BLaER1 (cell line): ENCODE results near the gene SLC1A4.
A peak's percentile ranks its signal among the peaks of the same experiment; 100 is the strongest.
"Not testable (repeated sequence)": the region's sequence is repeated elsewhere in the genome, so short reads cannot be mapped to it uniquely, and the experiment has no call there.

ENCODE experiments used
- H3K27ac ChIP-seq: shearing (Covaris generic); formaldehyde crosslinking; 2 replicates; pipeline ENCODE4 v1.8.1; 2022
- H3K27me3 ChIP-seq: shearing (Covaris generic); formaldehyde crosslinking; 2 replicates; pipeline ENCODE4 v1.8.1; 2022
- H3K36me3 ChIP-seq: shearing (Covaris generic); formaldehyde crosslinking; 2 replicates; pipeline ENCODE4 v1.8.1; 2022
- H3K4me1 ChIP-seq: shearing (Covaris generic); formaldehyde crosslinking; 2 replicates; pipeline ENCODE4 v1.8.1; 2022
- H3K4me2 ChIP-seq: shearing (Covaris generic); formaldehyde crosslinking; 2 replicates; pipeline ENCODE4 v1.8.1; 2022
- H3K4me3 ChIP-seq: shearing (Covaris generic); formaldehyde crosslinking; 2 replicates; pipeline ENCODE4 v1.8.1; 2022
- H3K9ac ChIP-seq: shearing (Covaris generic); formaldehyde crosslinking; 2 replicates; pipeline ENCODE4 v1.8.1; 2022
- H3K9me3 ChIP-seq: shearing (Covaris generic); formaldehyde crosslinking; 2 replicates; pipeline ENCODE4 v1.8.1; 2022
- H4K20me1 ChIP-seq: shearing (Covaris generic); formaldehyde crosslinking; 2 replicates; pipeline ENCODE4 v1.8.1; 2022
- Cebpa-rat ChIP-seq: shearing (Covaris generic); IDR thresholded peaks from 2 replicates; pipeline ENCODE4 v1.8.1; 2022

Gene SLC1A4

DNA sequence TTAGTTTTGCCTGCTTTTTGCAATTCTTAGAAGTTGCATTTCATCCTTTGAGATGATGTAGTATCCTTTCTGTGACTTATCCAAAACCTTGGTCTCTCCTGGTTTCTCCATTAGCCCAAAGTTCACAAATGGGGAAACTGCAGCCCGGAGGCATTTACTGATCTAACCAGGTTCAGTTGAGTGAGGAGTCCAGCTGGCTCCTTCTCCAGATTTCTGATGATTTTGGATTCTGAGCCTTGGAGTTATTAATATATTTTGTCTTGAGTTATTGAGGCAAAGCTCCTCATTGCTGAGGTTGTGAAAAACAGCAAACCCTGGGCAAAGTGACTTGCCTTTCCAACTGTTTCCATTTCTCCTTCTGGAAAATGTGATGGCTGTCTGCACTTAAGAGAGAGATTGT lies 1.7 kb downstream of the SLC1A4 start:
- H3K4me3 ChIP-seq = peak overlapping the region; percentile 81
- peaks cover 52% of the 10 kb centered on the region; the same call in 1 of the 2 replicates for H4K20me1 ChIP-seq
- peaks cover 49% of the 10 kb centered on the region for H3K4me1 ChIP-seq
- H3K9ac ChIP-seq = peak overlapping the region; percentile 83
- H3K27me3 ChIP-seq = no peaks in the 10 kb centered on the region
- H3K9me3 ChIP-seq = no peaks in the 10 kb centered on the region
- H3K36me3 ChIP-seq = peaks cover 35% of the 10 kb centered on the region
- peak overlapping the region; percentile 96 for H3K4me2 ChIP-seq
- no peak for TF ChIP-seq Cebpa-rat
- H3K27ac ChIP-seq = no peak overlapping the region

DNA sequence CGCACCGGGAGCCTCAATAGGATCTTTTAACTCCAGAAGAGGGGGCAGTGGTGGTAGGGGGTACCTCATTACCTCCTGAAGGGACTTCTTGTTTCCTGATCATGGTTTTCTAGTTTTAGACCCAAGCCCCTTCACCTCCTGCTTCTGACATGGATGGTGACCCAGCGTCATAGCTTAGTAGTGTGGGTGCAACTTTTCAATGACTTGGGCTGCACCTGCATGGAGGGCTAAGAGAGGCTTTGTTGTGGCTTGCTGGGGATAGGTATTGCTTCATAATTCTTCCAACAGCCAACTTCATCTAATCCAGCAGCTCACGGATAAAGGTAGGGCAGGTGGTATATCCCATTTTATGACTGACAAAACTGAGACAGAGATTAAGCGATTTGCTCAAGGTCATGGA lies 3.0 kb downstream of the SLC1A4 start:
- H3K27ac ChIP-seq = no peak overlapping the region
- peaks cover 47% of the 10 kb centered on the region for H3K36me3 ChIP-seq
- H3K4me1 ChIP-seq = peaks cover 44% of the 10 kb centered on the region
- peaks cover 61% of the 10 kb centered on the region; the same call in 1 of the 2 replicates for H4K20me1 ChIP-seq
- H3K9ac ChIP-seq = no peak overlapping the region
- 0 out of 2 replicates have a peak, but pooled peaks have one; percentile 17 for TF ChIP-seq Cebpa-rat
- H3K4me3 ChIP-seq = no peak overlapping the region
- H3K4me2 ChIP-seq = peak overlapping the region; percentile 96
- no peaks in the 10 kb centered on the region for H3K9me3 ChIP-seq
- H3K27me3 ChIP-seq = no peaks in the 10 kb centered on the region

DNA sequence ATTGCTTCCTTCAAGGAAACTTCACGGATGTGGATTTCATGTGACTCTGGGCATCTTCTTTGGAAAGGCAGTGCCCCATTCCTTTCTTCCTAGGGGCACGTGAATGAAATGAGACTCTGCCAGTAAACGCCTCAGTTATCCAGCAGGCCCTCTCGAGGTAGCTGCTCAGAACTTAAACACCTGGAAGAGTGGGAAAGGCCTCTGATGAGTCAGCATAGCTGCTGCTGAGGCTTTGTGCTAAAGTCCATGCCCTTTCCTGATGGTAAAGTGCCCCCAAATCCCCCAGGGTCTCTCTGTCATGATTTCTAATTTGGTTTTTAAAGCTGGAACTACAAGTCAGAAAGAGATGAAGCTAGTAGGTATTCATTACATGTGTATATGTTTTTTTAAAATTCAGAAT lies 3.8 kb downstream of the SLC1A4 start:
- Histone ChIP-seq H4K20me1 (peaks cover 67% of the 10 kb centered on the region; the same call in 1 of the 2 replicates), H3K4me3 (no peak overlapping the region), H3K9ac (no peak overlapping the region), H3K9me3 (no peaks in the 10 kb centered on the region), H3K4me2 (peak overlapping the region; percentile 96; the same call in 1 of the 2 replicates), H3K36me3 (peaks cover 47% of the 10 kb centered on the region), H3K27ac (no peak overlapping the region), H3K4me1 (peaks cover 42% of the 10 kb centered on the region), H3K27me3 (no peaks in the 10 kb centered on the region)
- no peak for TF ChIP-seq Cebpa-rat

DNA sequence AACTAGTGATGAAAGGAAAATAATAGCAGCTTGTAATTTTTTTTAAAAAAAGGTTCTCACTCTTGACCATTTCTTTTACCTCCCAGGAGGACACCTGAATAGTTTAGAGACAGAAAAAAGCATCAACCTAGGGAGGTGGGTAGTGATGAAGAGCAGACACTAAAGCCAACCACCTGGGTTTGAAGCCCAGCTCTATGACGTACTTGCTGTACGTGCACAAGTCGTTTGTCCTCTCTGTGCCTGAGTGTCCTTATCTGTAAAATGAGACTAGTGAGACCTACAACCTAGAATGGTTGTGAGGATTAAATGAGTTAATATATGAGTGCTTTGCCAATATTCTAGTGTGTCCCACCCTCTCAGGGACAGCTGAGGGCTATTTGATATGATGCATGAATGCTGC lies 5.8 kb downstream of the SLC1A4 start:
- Histone ChIP-seq H3K9me3 (no peaks in the 10 kb centered on the region), H3K9ac (no peak overlapping the region), H3K4me1 (peaks cover 39% of the 10 kb centered on the region), H4K20me1 (peaks cover 88% of the 10 kb centered on the region), H3K4me3 (no peak overlapping the region), H3K27ac (no peak overlapping the region), H3K36me3 (peaks cover 54% of the 10 kb centered on the region), H3K27me3 (no peaks in the 10 kb centered on the region), H3K4me2 (no peak overlapping the region)
- TF ChIP-seq Cebpa-rat = no peak

DNA sequence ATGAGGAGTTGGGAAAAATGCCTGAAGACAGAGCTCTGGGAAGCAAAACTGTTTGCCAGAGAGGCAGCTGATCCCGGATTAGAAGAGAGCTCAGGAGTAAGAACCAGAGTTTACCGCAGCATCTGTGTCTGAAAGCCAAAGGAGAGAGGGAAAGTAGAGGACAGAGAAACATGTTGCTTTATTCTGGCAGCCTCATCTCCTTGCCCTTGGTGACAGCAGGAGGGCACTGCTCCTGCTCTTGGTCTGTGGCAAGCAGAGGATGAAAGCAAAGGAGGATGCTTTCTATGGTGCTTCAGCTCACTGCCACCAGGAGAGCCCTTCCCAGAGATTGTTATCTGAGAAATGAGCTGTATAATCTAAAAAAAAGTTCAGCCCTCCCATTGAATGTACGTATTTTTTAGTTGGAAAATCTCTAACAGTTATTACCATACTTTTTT lies 7.7 kb downstream of the SLC1A4 start:
- H3K36me3 ChIP-seq = peaks cover 61% of the 10 kb centered on the region
- no peak overlapping the region for H3K27ac ChIP-seq
- peaks cover 21% of the 10 kb centered on the region for H3K4me1 ChIP-seq
- no peak overlapping the region for H3K4me2 ChIP-seq
- no peaks in the 10 kb centered on the region for H3K27me3 ChIP-seq
- H3K4me3 ChIP-seq = no peak overlapping the region
- TF ChIP-seq Cebpa-rat = no peak
- H3K9me3 ChIP-seq = no peaks in the 10 kb centered on the region
- H4K20me1 ChIP-seq = peaks cover 85% of the 10 kb centered on the region
- no peak overlapping the region for H3K9ac ChIP-seq

DNA sequence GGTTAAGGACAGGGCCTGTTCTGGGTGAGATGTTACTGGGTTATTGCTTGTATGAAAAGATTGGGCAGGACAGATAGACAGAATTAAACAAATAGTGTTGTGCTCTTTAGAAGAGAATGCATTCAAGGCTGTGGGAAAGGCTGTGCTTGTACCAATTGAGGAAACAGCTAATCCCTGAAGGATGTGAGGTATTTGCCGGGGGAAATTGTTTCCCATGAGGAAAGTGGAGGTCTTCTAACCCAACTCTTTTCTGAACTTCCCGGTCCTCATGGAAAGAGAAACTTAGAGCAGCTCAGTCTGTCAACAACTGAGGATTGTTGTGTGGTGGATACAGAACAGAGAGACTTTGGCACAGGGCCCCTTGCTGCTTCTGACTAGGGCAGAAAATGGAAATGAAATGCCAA lies 9.5 kb downstream of the SLC1A4 start:
- peaks cover 67% of the 10 kb centered on the region for H4K20me1 ChIP-seq
- H3K4me2 ChIP-seq = no peak overlapping the region
- no peaks in the 10 kb centered on the region for H3K9me3 ChIP-seq
- H3K9ac ChIP-seq = no peak overlapping the region
- H3K27ac ChIP-seq = no peak overlapping the region
- H3K4me1 ChIP-seq = 0 out of 2 replicates have a peak, but pooled peaks cover 3% of the 10 kb centered on the region
- peaks cover 52% of the 10 kb centered on the region for H3K36me3 ChIP-seq
- no peak overlapping the region for H3K4me3 ChIP-seq
- TF ChIP-seq Cebpa-rat = no peak
- H3K27me3 ChIP-seq = no peaks in the 10 kb centered on the region

DNA sequence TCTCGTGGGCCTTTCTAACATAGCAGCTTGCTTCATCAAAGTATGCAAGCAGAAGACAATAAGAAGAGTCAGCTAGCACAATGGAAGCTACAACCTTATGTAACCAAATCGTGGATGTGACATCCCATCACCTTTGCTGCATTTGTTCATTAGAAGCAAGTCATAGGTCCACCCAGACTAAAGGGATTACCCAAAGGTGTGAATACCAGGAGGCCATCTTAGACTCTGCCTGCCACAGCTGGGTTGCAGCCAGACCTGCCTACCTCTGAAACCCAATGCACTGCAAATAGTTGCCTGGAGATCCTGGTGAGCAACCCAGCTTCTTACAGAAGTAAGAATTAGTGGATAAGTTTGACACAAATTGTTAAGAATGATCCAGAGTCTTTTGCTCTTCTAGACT lies 10.6 kb downstream of the SLC1A4 start:
- Histone ChIP-seq H3K27me3 (no peaks in the 10 kb centered on the region), H3K4me2 (no peak overlapping the region), H3K4me1 (no peaks in the 10 kb centered on the region), H3K36me3 (peaks cover 50% of the 10 kb centered on the region), H4K20me1 (peaks cover 56% of the 10 kb centered on the region), H3K9me3 (no peaks in the 10 kb centered on the region), H3K4me3 (no peak overlapping the region), H3K27ac (no peak overlapping the region), H3K9ac (no peak overlapping the region)
- no peak for TF ChIP-seq Cebpa-rat

DNA sequence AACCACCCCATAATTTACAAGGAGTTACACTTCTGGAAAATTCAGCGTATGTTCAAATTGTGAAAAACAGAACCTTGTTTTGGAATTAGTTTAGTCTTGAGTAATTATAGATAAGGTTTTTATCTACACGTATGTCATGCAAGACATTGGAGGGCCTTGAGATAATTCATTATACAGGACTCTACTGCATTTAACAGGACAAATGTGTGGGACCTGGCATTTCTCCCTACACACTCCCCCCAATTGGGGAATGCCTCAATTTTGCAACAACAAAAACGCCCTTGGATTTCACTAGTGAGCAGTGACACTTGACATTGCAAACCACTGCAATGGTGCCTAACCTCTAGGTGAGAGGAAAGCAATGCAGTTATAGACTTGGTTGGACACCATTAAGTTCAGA lies 11.4 kb downstream of the SLC1A4 start:
- no peak overlapping the region for H3K27ac ChIP-seq
- peaks cover 48% of the 10 kb centered on the region for H4K20me1 ChIP-seq
- no peak overlapping the region for H3K4me3 ChIP-seq
- no peak overlapping the region for H3K4me2 ChIP-seq
- no peaks in the 10 kb centered on the region for H3K4me1 ChIP-seq
- peaks cover 54% of the 10 kb centered on the region for H3K36me3 ChIP-seq
- no peak for TF ChIP-seq Cebpa-rat
- H3K27me3 ChIP-seq = no peaks in the 10 kb centered on the region
- no peak overlapping the region for H3K9ac ChIP-seq
- H3K9me3 ChIP-seq = no peaks in the 10 kb centered on the region

DNA sequence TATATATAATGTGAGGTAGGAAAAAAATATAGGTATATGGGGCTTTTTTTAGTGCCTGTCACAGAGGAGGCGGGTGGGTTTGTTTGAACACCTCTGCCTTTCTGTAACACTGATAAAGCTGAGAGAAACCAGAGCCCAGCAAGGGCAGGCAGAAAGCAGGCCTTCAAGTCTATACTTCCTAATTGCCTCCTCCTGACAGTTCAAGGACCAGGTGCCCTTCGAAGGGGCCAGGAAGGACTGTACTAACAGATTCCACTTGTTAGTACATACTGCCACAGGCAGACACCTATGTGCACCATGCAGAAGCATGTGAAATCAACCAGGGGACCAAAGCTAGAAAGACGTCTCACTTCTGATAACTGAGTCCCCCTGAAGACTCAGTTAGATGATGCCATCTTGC lies 13.8 kb downstream of the SLC1A4 start:
- peaks cover 31% of the 10 kb centered on the region for H4K20me1 ChIP-seq
- no peaks in the 10 kb centered on the region for H3K27me3 ChIP-seq
- H3K4me3 ChIP-seq = no peak overlapping the region
- peaks cover 62% of the 10 kb centered on the region for H3K36me3 ChIP-seq
- no peak overlapping the region for H3K27ac ChIP-seq
- no peak overlapping the region for H3K9ac ChIP-seq
- no peak for TF ChIP-seq Cebpa-rat
- no peaks in the 10 kb centered on the region for H3K4me1 ChIP-seq
- no peak overlapping the region for H3K4me2 ChIP-seq
- no peaks in the 10 kb centered on the region for H3K9me3 ChIP-seq

DNA sequence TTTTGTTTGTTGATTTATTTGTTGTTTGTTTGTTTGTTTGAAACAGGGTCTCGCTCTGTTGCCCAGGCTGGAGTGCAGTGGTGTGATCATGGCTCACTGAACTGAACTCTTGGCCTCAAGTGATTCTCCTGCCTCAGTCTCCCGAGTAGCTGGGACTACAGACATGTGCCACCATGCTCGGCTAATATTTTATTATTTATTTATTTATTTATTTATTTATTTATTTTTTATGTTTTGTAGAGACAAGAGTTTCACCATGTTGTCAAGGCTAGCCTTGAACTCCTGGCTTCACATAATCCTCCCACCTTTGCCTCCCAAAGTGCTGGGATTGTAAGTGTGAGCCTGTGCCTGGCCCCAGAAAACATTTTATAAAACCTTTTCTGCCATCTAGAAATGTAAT lies 15.0 kb downstream of the SLC1A4 start:
- not testable (repeated sequence) for H3K4me3 ChIP-seq, H3K9ac ChIP-seq, H3K4me2 ChIP-seq, H3K27ac ChIP-seq, H3K4me1 ChIP-seq, H3K27me3 ChIP-seq, H3K9me3 ChIP-seq
- peaks cover 73% of the 10 kb centered on the region for H3K36me3 ChIP-seq
- H4K20me1 ChIP-seq = peaks cover 19% of the 10 kb centered on the region

DNA sequence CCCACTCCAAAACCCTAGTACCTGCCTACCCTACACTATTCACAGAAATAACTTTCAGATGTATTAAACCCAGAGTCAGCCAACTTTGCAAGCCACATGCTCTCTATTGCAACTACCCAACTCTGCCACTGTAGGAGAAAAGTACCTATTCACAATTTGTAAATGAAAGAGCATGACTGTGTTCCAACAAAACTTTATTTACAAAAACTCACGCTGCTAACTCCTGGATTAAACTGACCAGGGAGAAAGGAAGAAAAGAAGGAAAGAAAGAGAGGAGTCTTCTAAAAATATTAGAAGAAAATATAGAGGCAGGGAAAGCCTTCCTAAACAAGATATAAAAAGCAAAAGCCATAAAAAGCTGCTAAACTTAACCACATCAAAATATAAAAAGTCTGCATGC lies 24.6 kb downstream of the SLC1A4 start:
- H3K4me2 ChIP-seq = no peak overlapping the region
- peaks cover 84% of the 10 kb centered on the region for H3K36me3 ChIP-seq

More for the DNA sequence above, 24.6 kb downstream of the SLC1A4 start:
- no peak overlapping the region for H3K4me3 ChIP-seq
- peaks cover 25% of the 10 kb centered on the region for H3K4me1 ChIP-seq
- no peaks in the 10 kb centered on the region for H4K20me1 ChIP-seq
- no peaks in the 10 kb centered on the region for H3K9me3 ChIP-seq
- H3K9ac ChIP-seq = no peak overlapping the region
- no peaks in the 10 kb centered on the region for H3K27me3 ChIP-seq
- H3K27ac ChIP-seq = no peak overlapping the region
- no peak for TF ChIP-seq Cebpa-rat
